Left ventricle myocardium inferior (tissue), 1 donor: ENCODE measurements around the gene TMEM18. TPM values are rescaled to one million over a fixed set of nuclear protein-coding genes. Genes with fewer than 3 reads are reported as not detected.

Experiments used
- DNase-seq: peaks from one replicate; pipeline ENCODE4 v3.0.0-alpha.2; 2020
- H3K27ac ChIP-seq: fragments of 200-600 bp; replicated peaks from 2 replicates; pipeline ENCODE4 v1.8.0; 2021
- H3K27me3 ChIP-seq: fragments of 200-600 bp; 2 replicates; pipeline ENCODE4 v1.8.0; 2021; ENCODE audit warnings: low read depth
- H3K36me3 ChIP-seq: fragments of 200-600 bp; 2 replicates; pipeline ENCODE4 v1.8.0; 2021
- H3K4me1 ChIP-seq: fragments of 200-600 bp; 2 replicates; pipeline ENCODE4 v1.8.0; 2021
- H3K4me3 ChIP-seq: fragments of 200-600 bp; 2 replicates; pipeline ENCODE4 v1.8.0; 2021; ENCODE audit warnings: mild to moderate bottlenecking, moderate library complexity
- H3K9me3 ChIP-seq: fragments of 200-600 bp; replicated peaks from 2 replicates; pipeline ENCODE4 v1.8.0; 2021
- intact Hi-C: fragments of 100-400 bp; cut with micrococcal nuclease; formaldehyde crosslinking; loops from one replicate; pipeline ENCODE4 v1.11.0; 2022
- total RNA-seq: library from RNA; stranded (reverse); fragmentation: NEBNext Ultra II Directional; extraction: Animal tissue kit (Norgen Biotek cat#: 25700); gene quantifications from one replicate; pipeline ENCODE4 v1.2.1, GENCODE V29; 2021
- TF ChIP-seq, protein P1 (sequence below): fragments of 200-600 bp; IDR thresholded peaks from 2 replicates; pipeline ENCODE4 v1.8.0; 2021; ENCODE audit warnings: antibody characterized with exemption, mild to moderate bottlenecking, borderline replicate concordance
- donor health status: DM: no; HTN: yes; CAD: no; lungs with severe emphysema.

Gene TMEM18
- total RNA-seq, 1 donor from 2014 or later: 10.4 TPM

DNA sequence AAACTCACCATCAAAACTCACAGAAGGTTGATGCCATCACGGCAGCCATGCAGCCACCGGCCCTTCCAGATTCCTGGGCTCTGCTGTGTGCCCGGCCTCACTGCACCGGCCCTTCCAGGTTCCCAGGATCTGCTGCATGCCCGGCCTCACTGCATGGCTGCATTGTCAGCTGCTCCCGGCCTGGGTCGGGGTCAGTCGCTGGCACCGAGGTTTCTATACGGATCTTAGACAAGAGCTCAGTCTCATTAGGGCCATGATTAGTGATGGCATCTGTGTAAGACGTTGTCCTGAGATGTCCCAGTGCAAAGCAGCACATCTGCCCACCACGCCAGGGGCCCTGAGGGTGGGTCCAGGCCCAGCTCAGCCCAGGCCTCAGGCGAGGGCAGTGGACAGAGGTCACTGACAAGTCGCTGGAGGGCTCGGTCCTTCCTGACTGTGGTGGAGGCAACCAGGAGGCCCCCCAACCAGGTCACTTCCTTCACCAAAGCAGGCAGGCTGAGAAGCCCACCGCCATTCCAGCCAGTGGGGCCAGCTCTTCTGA lies 29.4 kb downstream of the TMEM18 start:
- TF ChIP-seq, protein P1, sequence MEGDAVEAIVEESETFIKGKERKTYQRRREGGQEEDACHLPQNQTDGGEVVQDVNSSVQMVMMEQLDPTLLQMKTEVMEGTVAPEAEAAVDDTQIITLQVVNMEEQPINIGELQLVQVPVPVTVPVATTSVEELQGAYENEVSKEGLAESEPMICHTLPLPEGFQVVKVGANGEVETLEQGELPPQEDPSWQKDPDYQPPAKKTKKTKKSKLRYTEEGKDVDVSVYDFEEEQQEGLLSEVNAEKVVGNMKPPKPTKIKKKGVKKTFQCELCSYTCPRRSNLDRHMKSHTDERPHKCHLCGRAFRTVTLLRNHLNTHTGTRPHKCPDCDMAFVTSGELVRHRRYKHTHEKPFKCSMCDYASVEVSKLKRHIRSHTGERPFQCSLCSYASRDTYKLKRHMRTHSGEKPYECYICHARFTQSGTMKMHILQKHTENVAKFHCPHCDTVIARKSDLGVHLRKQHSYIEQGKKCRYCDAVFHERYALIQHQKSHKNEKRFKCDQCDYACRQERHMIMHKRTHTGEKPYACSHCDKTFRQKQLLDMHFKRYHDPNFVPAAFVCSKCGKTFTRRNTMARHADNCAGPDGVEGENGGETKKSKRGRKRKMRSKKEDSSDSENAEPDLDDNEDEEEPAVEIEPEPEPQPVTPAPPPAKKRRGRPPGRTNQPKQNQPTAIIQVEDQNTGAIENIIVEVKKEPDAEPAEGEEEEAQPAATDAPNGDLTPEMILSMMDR: no peak
- peaks cover 83% of the 10 kb centered on the region for H3K27me3 ChIP-seq
- intact Hi-C loops: no loop called here

DNA sequence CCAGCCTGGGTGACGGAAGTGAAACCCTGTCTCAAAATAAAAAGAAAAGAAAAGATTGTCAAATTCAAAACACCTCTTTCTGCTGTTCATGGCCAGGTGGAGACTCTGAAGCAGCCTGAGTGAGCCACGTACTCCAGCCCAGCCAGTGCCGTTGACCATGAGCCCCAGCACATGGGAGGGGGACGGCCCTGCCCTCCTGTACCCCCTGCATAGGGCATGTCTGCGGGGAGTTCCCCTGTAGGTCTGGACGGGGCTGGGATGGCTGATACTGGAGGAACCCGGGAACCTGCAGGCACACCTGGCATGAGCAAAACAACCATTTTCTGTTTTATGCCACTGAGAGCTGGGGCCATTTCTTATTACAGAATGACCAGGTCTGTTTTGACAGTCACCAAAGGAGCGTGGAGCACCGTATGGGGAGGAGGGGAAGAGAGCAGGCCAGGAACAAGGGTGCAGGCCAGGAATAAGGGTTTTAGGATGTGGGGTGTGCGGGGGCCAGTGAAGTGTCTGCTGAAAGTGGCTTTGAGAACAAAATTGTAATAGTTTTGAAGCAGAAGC lies 30.1 kb downstream of the TMEM18 start:
- no peaks in the 10 kb centered on the region for H3K36me3 ChIP-seq
- TF ChIP-seq, protein P1: no peak
- intact Hi-C loops: no loop called here
- H3K27ac ChIP-seq: no peak overlapping the region
- H3K4me1 ChIP-seq: no peaks in the 10 kb centered on the region
- DNase-seq: no peak
- peaks cover 90% of the 10 kb centered on the region for H3K27me3 ChIP-seq
- no peaks in the 10 kb centered on the region for H3K9me3 ChIP-seq
- no peak overlapping the region for H3K4me3 ChIP-seq

More for the DNA sequence above, 29.4 kb downstream of the TMEM18 start:
- Histone ChIP-seq H3K9me3 (no peaks in the 10 kb centered on the region), H3K4me3 (no peak overlapping the region), H3K27ac (no peak overlapping the region), H3K36me3 (no peaks in the 10 kb centered on the region), H3K4me1 (no peaks in the 10 kb centered on the region)
- no peak for DNase-seq

DNA sequence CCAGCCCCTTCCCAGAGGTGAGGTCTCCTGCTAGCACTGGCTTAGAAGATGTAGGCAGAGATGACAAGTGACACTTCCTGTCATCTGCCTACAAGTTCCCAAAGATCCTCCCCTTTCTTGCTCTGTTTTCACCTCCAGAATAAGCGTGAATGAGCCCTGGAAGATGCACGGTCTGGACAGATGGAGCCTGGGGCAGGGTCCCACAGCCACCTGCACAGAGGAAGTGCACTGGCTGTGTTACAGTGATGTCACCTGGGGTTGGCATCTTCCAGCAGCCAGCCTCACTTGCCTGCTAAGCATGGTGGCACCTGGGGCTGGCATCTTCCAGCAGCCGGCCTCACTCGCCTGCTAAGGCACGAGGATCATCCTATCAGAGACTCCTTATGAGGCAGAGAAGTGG lies 32.3 kb downstream of the TMEM18 start:
- TF ChIP-seq, protein P1: no peak
- DNase-seq: no peak
- Histone ChIP-seq H3K9me3 (no peaks in the 10 kb centered on the region), H3K4me1 (no peaks in the 10 kb centered on the region), H3K27me3 (peaks cover 85% of the 10 kb centered on the region), H3K4me3 (no peak overlapping the region), H3K36me3 (no peaks in the 10 kb centered on the region), H3K27ac (no peak overlapping the region)
- intact Hi-C loops: no loop called here

DNA sequence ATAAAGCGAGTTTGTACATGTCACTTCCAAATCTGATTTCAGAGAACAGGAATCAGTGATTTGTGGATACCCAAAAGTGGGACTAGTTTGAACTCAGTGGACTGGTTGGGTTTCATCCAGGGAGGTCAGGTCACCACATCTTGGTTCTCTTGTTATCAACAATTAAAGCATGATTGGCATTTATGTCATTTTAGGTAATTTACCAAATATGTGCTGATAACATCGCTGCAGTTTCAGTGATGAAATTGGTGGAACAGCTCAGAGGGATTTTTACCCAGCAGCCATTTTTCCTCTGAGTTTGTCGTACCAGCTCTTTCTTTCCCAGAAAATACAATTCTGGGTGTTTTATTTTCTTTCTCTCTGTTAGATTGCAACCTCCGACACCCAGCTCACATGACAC lies 33.4 kb downstream of the TMEM18 start:
- Histone ChIP-seq H3K4me3 (no peak overlapping the region), H3K4me1 (no peaks in the 10 kb centered on the region), H3K27me3 (peaks cover 78% of the 10 kb centered on the region), H3K27ac (no peak overlapping the region), H3K9me3 (no peaks in the 10 kb centered on the region), H3K36me3 (no peaks in the 10 kb centered on the region)
- DNase-seq: no peak
- TF ChIP-seq, protein P1: no peak
- intact Hi-C loops: no loop called here

DNA sequence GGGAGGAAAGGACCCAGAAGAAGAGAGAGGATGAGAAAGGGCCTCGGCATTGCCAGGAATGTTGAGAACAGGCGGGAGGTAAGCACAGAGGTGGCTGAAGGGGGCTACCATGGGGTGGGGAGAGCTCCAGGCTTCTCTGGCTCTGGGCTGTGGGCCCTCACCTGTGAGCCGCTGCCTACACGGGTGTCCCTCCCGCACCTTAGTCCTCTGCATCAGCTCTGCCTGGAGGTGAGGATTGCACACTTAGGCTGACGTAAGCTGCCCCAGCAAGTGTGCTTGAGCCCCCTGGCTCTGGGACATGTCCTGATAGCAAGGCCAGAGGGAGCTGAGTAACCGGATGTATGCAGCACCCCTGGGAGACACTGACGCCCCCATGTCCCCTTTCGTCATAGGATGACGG lies 33.9 kb downstream of the TMEM18 start:
- no peak for DNase-seq
- TF ChIP-seq, protein P1: no peak
- Histone ChIP-seq H3K4me3 (no peak overlapping the region), H3K9me3 (no peaks in the 10 kb centered on the region), H3K27ac (no peak overlapping the region), H3K36me3 (no peaks in the 10 kb centered on the region), H3K27me3 (peaks cover 73% of the 10 kb centered on the region), H3K4me1 (no peaks in the 10 kb centered on the region)
- intact Hi-C loops: no loop called here
